WI38 (cell line): Measurements from ENCODE around the gene LBX1.

Experiments used
- H3K4me3 ChIP-seq: 2 replicates; pipeline ENCODE4 v1.5.1; 2011; ENCODE audit warnings: low read depth, mild to moderate bottlenecking, control low read depth, low read length
- TF ChIP-seq, protein P1 (sequence below): IDR thresholded peaks from 2 replicates; pipeline ENCODE4 v1.5.1; 2012; ENCODE audit warnings: low read depth, mild to moderate bottlenecking, control low read depth, low read length

Gene LBX1

DNA sequence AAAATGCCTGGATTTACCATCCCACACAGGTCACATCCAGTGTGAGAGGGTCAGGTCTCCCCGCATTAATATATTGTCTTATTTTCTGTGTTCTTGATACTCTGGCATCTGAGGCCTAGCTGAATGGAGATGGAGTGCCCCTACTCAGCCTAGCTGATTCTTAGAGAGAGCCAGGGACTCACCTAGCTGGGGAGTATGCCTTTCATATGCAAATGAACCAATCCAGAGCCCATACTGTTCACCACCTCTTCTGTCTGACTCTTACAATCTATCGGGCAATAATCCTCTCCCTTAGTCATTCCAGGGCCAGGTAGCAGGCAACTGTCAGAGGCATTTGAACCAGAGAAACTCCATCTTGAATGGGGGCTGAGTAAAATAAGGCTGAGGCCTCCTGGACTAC lies 46.3 kb downstream of the LBX1 start:
- TF ChIP-seq, protein P1, sequence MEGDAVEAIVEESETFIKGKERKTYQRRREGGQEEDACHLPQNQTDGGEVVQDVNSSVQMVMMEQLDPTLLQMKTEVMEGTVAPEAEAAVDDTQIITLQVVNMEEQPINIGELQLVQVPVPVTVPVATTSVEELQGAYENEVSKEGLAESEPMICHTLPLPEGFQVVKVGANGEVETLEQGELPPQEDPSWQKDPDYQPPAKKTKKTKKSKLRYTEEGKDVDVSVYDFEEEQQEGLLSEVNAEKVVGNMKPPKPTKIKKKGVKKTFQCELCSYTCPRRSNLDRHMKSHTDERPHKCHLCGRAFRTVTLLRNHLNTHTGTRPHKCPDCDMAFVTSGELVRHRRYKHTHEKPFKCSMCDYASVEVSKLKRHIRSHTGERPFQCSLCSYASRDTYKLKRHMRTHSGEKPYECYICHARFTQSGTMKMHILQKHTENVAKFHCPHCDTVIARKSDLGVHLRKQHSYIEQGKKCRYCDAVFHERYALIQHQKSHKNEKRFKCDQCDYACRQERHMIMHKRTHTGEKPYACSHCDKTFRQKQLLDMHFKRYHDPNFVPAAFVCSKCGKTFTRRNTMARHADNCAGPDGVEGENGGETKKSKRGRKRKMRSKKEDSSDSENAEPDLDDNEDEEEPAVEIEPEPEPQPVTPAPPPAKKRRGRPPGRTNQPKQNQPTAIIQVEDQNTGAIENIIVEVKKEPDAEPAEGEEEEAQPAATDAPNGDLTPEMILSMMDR, result no peak
- H3K4me3 ChIP-seq, result no peak overlapping the region
